Liver (tissue), 9 donors: ENCODE results near the gene MEGF11. TPM values are rescaled to one million over a fixed set of nuclear protein-coding genes. Genes with fewer than 3 reads are reported as not detected.

Experiments used
- DNase-seq: peaks from one replicate; pipeline ENCODE4 v3.0.0-alpha.2; 2017; ENCODE audit warnings: low spot score
- H3K27ac ChIP-seq, 2 donors: one replicate each; pipeline ENCODE4 v1.7.0; 2013; ENCODE audit warnings: inconsistent platforms in 2 of 2, low read length in 2 of 2, control low read depth in 1 of 2, low read depth in 1 of 2, mild to moderate bottlenecking in 1 of 2
- H3K27me3 ChIP-seq, 4 donors: one replicate each; pipeline versions ENCODE4 v1.6.1 to v1.7.0; 2013; ENCODE audit warnings: low read length in 3 of 4, inconsistent platforms in 1 of 4, mild to moderate bottlenecking in 1 of 4, moderate library complexity in 1 of 4; ENCODE audit not compliant: control insufficient read depth in 4 of 4, insufficient read depth in 4 of 4
- H3K36me3 ChIP-seq, 4 donors: one replicate each; pipeline versions ENCODE4 v1.6.1 to v1.7.0; 2013; ENCODE audit warnings: low read length in 3 of 4, mild to moderate bottlenecking in 3 of 4, low read depth in 1 of 4, moderate library complexity in 1 of 4; ENCODE audit not compliant: control insufficient read depth in 4 of 4, insufficient read depth in 3 of 4
- H3K4me1 ChIP-seq, 4 donors: one replicate each; pipeline versions ENCODE4 v1.6.1 to v1.7.0; 2013; ENCODE audit warnings: low read length in 3 of 4, mild to moderate bottlenecking in 3 of 4, moderate library complexity in 1 of 4; ENCODE audit not compliant: control insufficient read depth in 4 of 4, insufficient read depth in 4 of 4
- H3K4me3 ChIP-seq, 3 donors: one replicate each; pipeline versions ENCODE4 v1.6.1 to v1.7.0; 2013; ENCODE audit warnings: low read length in 3 of 3, control low read depth in 1 of 3, low read depth in 1 of 3, mild to moderate bottlenecking in 1 of 3
- H3K9ac ChIP-seq, 2 donors: one replicate each; pipeline ENCODE4 v1.7.0; 2013; ENCODE audit warnings: low read length in 2 of 2, mild to moderate bottlenecking in 2 of 2, moderate library complexity in 2 of 2, control low read depth in 1 of 2, low read depth in 1 of 2
- H3K9me3 ChIP-seq, 4 donors: one replicate each; pipeline versions ENCODE4 v1.6.1 to v1.7.0; 2013; ENCODE audit warnings: low read length in 3 of 4; ENCODE audit not compliant: control insufficient read depth in 4 of 4
- CTCF ChIP-seq: fragments of 150-350 bp; IDR thresholded peaks from 2 replicates; pipeline ENCODE4 v1.5.1; 2017; ENCODE audit warnings: improper control_type of control experiment, low read depth, low read length; ENCODE audit not compliant: missing input control
- FOXA2 ChIP-seq: IDR thresholded peaks from 2 replicates; pipeline ENCODE4 v1.6.1; 2016; ENCODE audit warnings: antibody characterized with exemption
- HNF4A ChIP-seq, 2 donors: conservative IDR thresholded peaks; 2 replicates each; pipeline ENCODE4 v1.6.1; 2016; ENCODE audit warnings: antibody characterized with exemption in 2 of 2, mild to moderate bottlenecking in 2 of 2
- JUND ChIP-seq, 2 donors: IDR thresholded peaks; 2 replicates each; pipeline ENCODE4 v1.6.1; 2016; ENCODE audit warnings: antibody characterized with exemption in 2 of 2
- MAX ChIP-seq: IDR thresholded peaks from 2 replicates; pipeline ENCODE4 v1.6.1; 2016; ENCODE audit warnings: antibody characterized with exemption
- RAD21 ChIP-seq, 2 donors: IDR thresholded peaks; 2 replicates each; pipeline ENCODE4 v1.6.1; 2016; ENCODE audit warnings: antibody characterized with exemption in 2 of 2, mild to moderate bottlenecking in 2 of 2
- RXRA ChIP-seq, 2 donors: IDR thresholded peaks; 2 replicates each; pipeline ENCODE4 v1.6.1; 2017 to 2018; ENCODE audit warnings: antibody characterized with exemption in 2 of 2, mild to moderate bottlenecking in 1 of 2
- TAF1 ChIP-seq: conservative IDR thresholded peaks from 2 replicates; pipeline ENCODE4 v1.6.1; 2016; ENCODE audit warnings: antibody characterized with exemption, mild to moderate bottlenecking
- ZBTB33 ChIP-seq: IDR thresholded peaks from 2 replicates; pipeline ENCODE4 v1.6.1; 2016; ENCODE audit warnings: antibody characterized with exemption
- whole genome bisulfite sequencing: extraction: QIAGEN DNeasy Blood & Tissue Kit; methylation state at CpG from one replicate; pipeline ENCODE4 v1.1.7; 2013; 5-methylcytosine and 5-hydroxymethylcytosine counted together
- polyA plus RNA-seq, 2 donors: library from polyadenylated mRNA; stranded (reverse) in 1 of 2; unstranded in 1 of 2; fragments of 200-250 nt in 1 of 2; fragments of >200 nt in 1 of 2; fragmentation: Nextera tagmentation in 1 of 2; extraction: Ambion mirVana in 1 of 2; gene quantifications; one replicate each; pipeline versions ENCODE4 v1.2.1 to v1.2.3, GENCODE V29; 2013 to 2015
- total RNA-seq, 2 donors: library from RNA; depleted of rRNA; stranded (reverse); fragments of >200 nt; gene quantifications; one replicate each; pipeline ENCODE4 v1.2.3, GENCODE V29; 2014
- TF ChIP-seq, protein P1 (sequence below): IDR thresholded peaks from 2 replicates; pipeline ENCODE4 v1.6.1; 2016; ENCODE audit warnings: antibody characterized with exemption, mild to moderate bottlenecking
- TF ChIP-seq, protein P2 (sequence below): IDR thresholded peaks from 2 replicates; pipeline ENCODE4 v1.6.1; 2016; ENCODE audit warnings: antibody characterized with exemption
- donor health status: healthy.
- donor health status: healthy.
- donor health status: healthy.
- donor health status: healthy.
- donor health status: healthy.

The MEGF11 gene
- total and polyA plus RNA-seq, 4 donors: under 0.01 to 0.51 (median 0.03) TPM; not detected in 1

DNA sequence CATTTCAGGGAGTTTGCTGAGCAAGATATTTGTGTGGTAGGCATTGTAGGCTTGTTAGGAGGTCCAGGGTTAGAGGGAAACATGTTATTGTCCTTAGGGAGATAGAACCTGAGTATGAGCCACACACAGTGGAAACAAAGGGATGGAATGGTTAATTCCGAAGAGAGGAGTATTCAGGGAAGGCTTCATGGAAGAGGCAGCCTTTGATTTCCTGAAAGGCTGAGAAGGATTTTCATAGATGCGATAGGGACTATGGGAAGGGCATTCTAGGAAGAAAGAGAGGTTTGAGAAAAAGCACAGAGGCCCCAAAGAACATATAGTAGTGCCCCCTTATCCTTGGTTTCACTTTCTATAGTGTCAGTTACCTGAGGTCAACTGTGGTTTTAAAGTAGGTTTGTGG is 302.5 kb downstream of the MEGF11 start:
- WGBS: 94% methylated on average over 2 of the region's 2 CpGs
- H3K9ac ChIP-seq: no peak overlapping the region

DNA sequence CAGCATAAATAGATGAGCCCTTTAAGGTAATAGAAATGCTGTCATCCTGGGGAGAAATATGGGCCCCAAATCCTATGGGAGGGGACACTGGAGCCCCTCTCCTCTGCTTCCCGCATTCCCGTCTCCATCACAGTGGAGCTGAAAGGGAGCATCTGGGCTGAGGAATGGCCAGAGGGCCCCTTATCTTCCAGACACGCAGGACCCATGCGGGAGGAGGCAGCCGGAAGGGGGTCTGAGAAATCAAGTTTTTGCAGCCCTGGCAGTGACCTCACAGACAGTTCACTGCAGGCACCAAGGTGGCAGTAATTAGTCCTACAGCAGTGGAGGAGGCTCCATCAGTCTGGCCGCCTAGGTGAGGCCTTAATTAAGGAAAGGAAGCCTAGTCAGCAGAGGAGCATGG is 304.1 kb downstream of the MEGF11 start:
- no peaks in the 10 kb centered on the region for H3K36me3 ChIP-seq
- H3K4me3 ChIP-seq: no peak overlapping the region
- peaks cover 0 to 2% (median 0%) of the 10 kb centered on the region in 4 donors for H3K27me3 ChIP-seq
- H3K27ac ChIP-seq: no peak overlapping the region
- 83% methylated on average over 6 of the region's 6 CpGs for WGBS
- no peaks in the 10 kb centered on the region for H3K9me3 ChIP-seq
- peaks cover 0 to 3% (median 0%) of the 10 kb centered on the region in 4 donors for H3K4me1 ChIP-seq
- no peak overlapping the region for H3K9ac ChIP-seq
- no peak for TF ChIP-seq ZBTB33
- TF ChIP-seq MAX: no peak
- TF ChIP-seq TAF1: no peak
- TF ChIP-seq, protein P1, sequence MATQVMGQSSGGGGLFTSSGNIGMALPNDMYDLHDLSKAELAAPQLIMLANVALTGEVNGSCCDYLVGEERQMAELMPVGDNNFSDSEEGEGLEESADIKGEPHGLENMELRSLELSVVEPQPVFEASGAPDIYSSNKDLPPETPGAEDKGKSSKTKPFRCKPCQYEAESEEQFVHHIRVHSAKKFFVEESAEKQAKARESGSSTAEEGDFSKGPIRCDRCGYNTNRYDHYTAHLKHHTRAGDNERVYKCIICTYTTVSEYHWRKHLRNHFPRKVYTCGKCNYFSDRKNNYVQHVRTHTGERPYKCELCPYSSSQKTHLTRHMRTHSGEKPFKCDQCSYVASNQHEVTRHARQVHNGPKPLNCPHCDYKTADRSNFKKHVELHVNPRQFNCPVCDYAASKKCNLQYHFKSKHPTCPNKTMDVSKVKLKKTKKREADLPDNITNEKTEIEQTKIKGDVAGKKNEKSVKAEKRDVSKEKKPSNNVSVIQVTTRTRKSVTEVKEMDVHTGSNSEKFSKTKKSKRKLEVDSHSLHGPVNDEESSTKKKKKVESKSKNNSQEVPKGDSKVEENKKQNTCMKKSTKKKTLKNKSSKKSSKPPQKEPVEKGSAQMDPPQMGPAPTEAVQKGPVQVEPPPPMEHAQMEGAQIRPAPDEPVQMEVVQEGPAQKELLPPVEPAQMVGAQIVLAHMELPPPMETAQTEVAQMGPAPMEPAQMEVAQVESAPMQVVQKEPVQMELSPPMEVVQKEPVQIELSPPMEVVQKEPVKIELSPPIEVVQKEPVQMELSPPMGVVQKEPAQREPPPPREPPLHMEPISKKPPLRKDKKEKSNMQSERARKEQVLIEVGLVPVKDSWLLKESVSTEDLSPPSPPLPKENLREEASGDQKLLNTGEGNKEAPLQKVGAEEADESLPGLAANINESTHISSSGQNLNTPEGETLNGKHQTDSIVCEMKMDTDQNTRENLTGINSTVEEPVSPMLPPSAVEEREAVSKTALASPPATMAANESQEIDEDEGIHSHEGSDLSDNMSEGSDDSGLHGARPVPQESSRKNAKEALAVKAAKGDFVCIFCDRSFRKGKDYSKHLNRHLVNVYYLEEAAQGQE: no peak
- TF ChIP-seq RXRA (IDR thresholded peaks at IDR 0.05): no peak
- TF ChIP-seq CTCF: no peak
- TF ChIP-seq HNF4A (conservative IDR thresholded peaks at IDR 0.05): no peak
- no peak for DNase-seq

More for the DNA sequence above, 302.5 kb downstream of the MEGF11 start:
- no peak overlapping the region for H3K4me3 ChIP-seq
- H3K9me3 ChIP-seq: no peaks in the 10 kb centered on the region
- no peak for DNase-seq
- H3K36me3 ChIP-seq: no peaks in the 10 kb centered on the region
- H3K4me1 ChIP-seq: peaks cover 0 to 3% (median 0%) of the 10 kb centered on the region in 4 donors
- TF ChIP-seq, protein P2, sequence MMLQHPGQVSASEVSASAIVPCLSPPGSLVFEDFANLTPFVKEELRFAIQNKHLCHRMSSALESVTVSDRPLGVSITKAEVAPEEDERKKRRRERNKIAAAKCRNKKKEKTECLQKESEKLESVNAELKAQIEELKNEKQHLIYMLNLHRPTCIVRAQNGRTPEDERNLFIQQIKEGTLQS: no peak
- no peak for TF ChIP-seq MAX
- no peak for TF ChIP-seq FOXA2
- no peak for TF ChIP-seq CTCF
- TF ChIP-seq RAD21 (IDR thresholded peaks at IDR 0.05): no peak
- no peak for TF ChIP-seq JUND (IDR thresholded peaks at IDR 0.05)
- peaks cover 0 to 2% (median 0%) of the 10 kb centered on the region in 4 donors for H3K27me3 ChIP-seq
- H3K27ac ChIP-seq: no peak overlapping the region
